Measurements from ENCODE around the gene CNNM2.
"Not testable (repeated sequence)": the region's sequence is repeated elsewhere in the genome, so short reads cannot be mapped to it uniquely, and the experiment has no call there.

CNNM2 gene

GRCh38 chr10:103130180-103130579 is 212.1 kb downstream of the CNNM2 start:
- in situ Hi-C loops (cut with MboI; ENCODE audit: low sequenced_read_pairs): not testable (repeated sequence)

GRCh38 chr10:103130910-103131309 is 212.8 kb downstream of the CNNM2 start:
- in situ Hi-C loops (cut with MboI; ENCODE audit: low sequenced_read_pairs): no loop called here

- in situ Hi-C loops (cut with MboI; ENCODE audit: low sequenced_read_pairs): not testable (repeated sequence)
Observed at GRCh38 chr10:103135168-103135567, 217.1 kb downstream of the CNNM2 start.

GRCh38 chr10:103139803-103140202 is 221.7 kb downstream of the CNNM2 start:
- in situ Hi-C loops (cut with MboI; ENCODE audit: low sequenced_read_pairs): no loop called here

Data from hTERT RPE-1 (cell line).